H9 (cell line): ENCODE data around the gene ZNF570. TPM values are rescaled to one million over a fixed set of nuclear protein-coding genes. Genes with fewer than 3 reads are reported as not detected.

Experiments used
- DNase-seq: peaks from one replicate; pipeline ENCODE4 v3.0.0-alpha.2; 2017
- H2AFZ ChIP-seq: one replicate; pipeline ENCODE4 v1.6.1; 2013; ENCODE audit warnings: mild to moderate bottlenecking, low read length, control low read depth, moderate library complexity
- H2AK5ac ChIP-seq: 2 replicates; pipeline ENCODE4 v1.6.1; 2013; ENCODE audit warnings: low read length, control low read depth, mixed read lengths; ENCODE audit not compliant: insufficient read length
- H2BK120ac ChIP-seq: one replicate; pipeline ENCODE4 v1.6.1; 2013; ENCODE audit warnings: low read depth, mild to moderate bottlenecking, low read length, control low read depth, inconsistent platforms; ENCODE audit not compliant: poor library complexity, severe bottlenecking
- H2BK12ac ChIP-seq: 2 replicates; pipeline ENCODE4 v1.6.1; 2013; ENCODE audit warnings: low read length, control low read depth, mixed read lengths, low read depth; ENCODE audit not compliant: insufficient read length
- H2BK15ac ChIP-seq: 2 replicates; pipeline ENCODE4 v1.6.1; 2013; ENCODE audit warnings: low read depth, low read length, control low read depth
- H2BK20ac ChIP-seq: one replicate; pipeline ENCODE4 v1.6.1; 2013; ENCODE audit warnings: low read depth, mild to moderate bottlenecking, low read length, control low read depth, inconsistent platforms; ENCODE audit not compliant: poor library complexity, severe bottlenecking
- H2BK5ac ChIP-seq: 2 replicates; pipeline ENCODE4 v1.6.1; 2013; ENCODE audit warnings: low read length, control low read depth, mixed read lengths; ENCODE audit not compliant: insufficient read length
- H3K14ac ChIP-seq: 2 replicates; pipeline ENCODE4 v1.6.1; 2013; ENCODE audit warnings: low read length, control low read depth; ENCODE audit not compliant: insufficient read depth
- H3K18ac ChIP-seq: 2 replicates; pipeline ENCODE4 v1.6.1; 2013; ENCODE audit warnings: low read depth, mild to moderate bottlenecking, mixed read lengths, low read length, control low read depth; ENCODE audit not compliant: insufficient read length
- H3K23ac ChIP-seq: 2 replicates; pipeline ENCODE4 v1.6.1; 2013; ENCODE audit warnings: low read length, control low read depth, mixed read lengths, low read depth; ENCODE audit not compliant: insufficient read length
- H3K23me2 ChIP-seq: 2 replicates; pipeline ENCODE4 v1.6.1; 2013; ENCODE audit warnings: low read depth, mild to moderate bottlenecking, mixed read lengths, low read length, control low read depth; ENCODE audit not compliant: insufficient read length, poor library complexity, severe bottlenecking
- H3K27ac ChIP-seq: 2 replicates; pipeline ENCODE4 v1.5.1; 2013; ENCODE audit warnings: low read length, control low read depth, mixed read lengths, low read depth; ENCODE audit not compliant: insufficient read length
- H3K27me3 ChIP-seq: 2 replicates; pipeline ENCODE4 v1.6.1; 2013; ENCODE audit warnings: low read length, control low read depth, inconsistent platforms; ENCODE audit not compliant: insufficient read depth
- H3K4ac ChIP-seq: 2 replicates; pipeline ENCODE4 v1.6.1; 2013; ENCODE audit warnings: low read depth, mild to moderate bottlenecking, control low read depth, inconsistent platforms, low read length, moderate library complexity
- H3K4me1 ChIP-seq: 2 replicates; pipeline ENCODE4 v1.6.1; 2013; ENCODE audit warnings: low read length, control low read depth, inconsistent platforms; ENCODE audit not compliant: insufficient read depth
- H3K4me2 ChIP-seq: 2 replicates; pipeline ENCODE4 v1.6.1; 2013; ENCODE audit warnings: low read length, control low read depth, mixed read lengths; ENCODE audit not compliant: insufficient read length, insufficient read depth
- H3K56ac ChIP-seq: 2 replicates; pipeline ENCODE4 v1.6.1; 2013; ENCODE audit warnings: low read depth, mild to moderate bottlenecking, mixed read lengths, low read length, control low read depth; ENCODE audit not compliant: insufficient read length
- H3K79me1 ChIP-seq: 2 replicates; pipeline ENCODE4 v1.6.1; 2013; ENCODE audit warnings: low read depth, mild to moderate bottlenecking, moderate library complexity, low read length, control low read depth, inconsistent platforms; ENCODE audit not compliant: insufficient read depth, poor library complexity, severe bottlenecking
- H3K79me2 ChIP-seq: 2 replicates; pipeline ENCODE4 v1.6.1; 2013; ENCODE audit warnings: low read length, control low read depth, inconsistent platforms; ENCODE audit not compliant: insufficient read depth
- H3K9ac ChIP-seq: 2 replicates; pipeline ENCODE4 v1.6.1; 2013; ENCODE audit warnings: low read length, control low read depth, mixed read lengths; ENCODE audit not compliant: insufficient read length; ENCODE audit errors: extremely low read depth
- H3K9me3 ChIP-seq: one replicate; pipeline ENCODE4 v1.6.1; 2013; ENCODE audit warnings: low read depth, low read length, inconsistent platforms; ENCODE audit not compliant: control insufficient read depth
- H3T11ph ChIP-seq: one replicate; pipeline ENCODE4 v1.6.1; 2013; ENCODE audit warnings: mild to moderate bottlenecking, low read length, control low read depth, inconsistent platforms
- H4K20me1 ChIP-seq: one replicate; pipeline ENCODE4 v1.6.1; 2013; ENCODE audit not compliant: control insufficient read depth, insufficient read length, insufficient read depth
- H4K5ac ChIP-seq: 2 replicates; pipeline ENCODE4 v1.6.1; 2013; ENCODE audit warnings: low read depth, mild to moderate bottlenecking, mixed read lengths, low read length, control low read depth; ENCODE audit not compliant: insufficient read length
- H4K8ac ChIP-seq: replicated peaks from 2 replicates; pipeline ENCODE4 v1.6.1; 2013; ENCODE audit warnings: low read length, control low read depth, mixed read lengths, low read depth; ENCODE audit not compliant: insufficient read length
- H4K91ac ChIP-seq: 2 replicates; pipeline ENCODE4 v1.6.1; 2013; ENCODE audit warnings: low read depth, mild to moderate bottlenecking, moderate library complexity, mixed read lengths, low read length, control low read depth; ENCODE audit not compliant: insufficient read length
- H3K27ac Mint-ChIP-seq, 3 experiments: 2 replicates in 2 of 3; 3 replicates in 1 of 3; pipeline ENCODE4 v1.8.0; 2020 to 2021; ENCODE audit warnings: mixed read lengths in 3 of 3, mild to moderate bottlenecking in 1 of 3, moderate library complexity in 1 of 3
- H3K27me3 Mint-ChIP-seq: 2 replicates; pipeline ENCODE4 v1.8.0; 2021; ENCODE audit warnings: low read depth, mild to moderate bottlenecking, moderate library complexity, mixed read lengths
- H3K36me3 Mint-ChIP-seq, 3 experiments: 2 replicates in 2 of 3; 3 replicates in 1 of 3; pipeline ENCODE4 v1.8.0; 2020 to 2021; ENCODE audit warnings: low read depth in 3 of 3, mixed read lengths in 3 of 3; ENCODE audit not compliant: insufficient read depth in 1 of 3
- H3K4me1 Mint-ChIP-seq, 2 experiments: 2 replicates each; pipeline ENCODE4 v1.8.0; 2020; ENCODE audit warnings: mixed read lengths in 2 of 2
- H3K4me3 Mint-ChIP-seq, 2 experiments: 2 replicates in 1 of 2; 3 replicates in 1 of 2; pipeline ENCODE4 v1.8.0; 2020 to 2021; ENCODE audit warnings: mild to moderate bottlenecking in 2 of 2, mixed read lengths in 2 of 2, moderate library complexity in 1 of 2
- H3K9me3 Mint-ChIP-seq, 2 experiments: 2 replicates in 1 of 2; 3 replicates in 1 of 2; pipeline ENCODE4 v1.8.0; 2020; ENCODE audit warnings: mild to moderate bottlenecking in 2 of 2, mixed read lengths in 2 of 2, moderate library complexity in 1 of 2
- CTCF ChIP-seq: fragments of 200-600 bp; sonication (generic); conservative IDR thresholded peaks from 3 replicates; pipeline ENCODE4 v1.8.0; 2021; ENCODE audit warnings: antibody characterized with exemption, mild to moderate bottlenecking
- WGBS: extraction: QIAGEN DNeasy Blood & Tissue Kit; methylation state at CpG from one replicate; pipeline ENCODE4 v1.1.7; 2013; ENCODE audit warnings: missing lambda C conversion rate, low lambda C conversion rate, mixed read lengths; ENCODE audit not compliant: insufficient read length; ENCODE audit errors: extremely low coverage; 5-methylcytosine and 5-hydroxymethylcytosine counted together
- total RNA-seq: library from RNA; stranded (reverse); gene quantifications from 2 replicates; pipeline ENCODE4 v1.2.1, GENCODE V29; 2021

Gene ZNF570
- total RNA-seq, 1 experiment from 2014 or later: 5.9 TPM

- H3K4me1 ChIP-seq: no peaks in the 10 kb centered on the region
- H2BK120ac ChIP-seq: no peak overlapping the region
- no peaks in the 10 kb centered on the region for H3K79me1 ChIP-seq
- no peak overlapping the region for H3K56ac ChIP-seq
- no peaks in the 10 kb centered on the region for H4K20me1 ChIP-seq
- no peak overlapping the region for H2BK5ac ChIP-seq
- no peak overlapping the region for H3K18ac ChIP-seq
- no peak for DNase-seq
- no peak overlapping the region for H3K4ac ChIP-seq
- no peak overlapping the region for H3T11ph ChIP-seq
- H2BK12ac ChIP-seq: no peak overlapping the region
- no peaks in the 10 kb centered on the region for H3K27me3 ChIP-seq
- no peak overlapping the region for H4K91ac ChIP-seq
- Mint-ChIP-seq H3K4me3 (no peak overlapping the region), H3K9me3 (peaks cover 13 to 21% of the 10 kb centered on the region in 2 experiments), H3K36me3 (peaks cover 20 to 25% (median 25%) of the 10 kb centered on the region in 3 experiments), H3K27me3 (no peaks in the 10 kb centered on the region), H3K27ac (no peak overlapping the region), H3K4me1 (peaks cover 13 to 19% of the 10 kb centered on the region in 2 experiments)
- no CpG with 5 or more reads among the region's 9 CpGs for WGBS
- H3K23ac ChIP-seq: no peak overlapping the region
- H3K79me2 ChIP-seq: no peaks in the 10 kb centered on the region
- no peak overlapping the region for H2BK15ac ChIP-seq
- H4K8ac ChIP-seq: no peak overlapping the region
- no peak overlapping the region for H2AK5ac ChIP-seq
- H2AFZ ChIP-seq: no peak overlapping the region
- H3K27ac ChIP-seq: no peak overlapping the region
- H3K9me3 ChIP-seq: peaks cover 11% of the 10 kb centered on the region
- no peak overlapping the region for H3K9ac ChIP-seq
- no peak overlapping the region for H2BK20ac ChIP-seq
- TF ChIP-seq CTCF: no peak
- H4K5ac ChIP-seq: no peak overlapping the region
- peaks cover 10% of the 10 kb centered on the region for H3K23me2 ChIP-seq
- H3K4me2 ChIP-seq: no peak overlapping the region
- H3K14ac ChIP-seq: no peak overlapping the region
Observed at GRCh38 chr19:37472165-37472564, 3.0 kb downstream of the ZNF570 start.
